Heart right ventricle (tissue), 16 donors: ENCODE results near the gene TCF25. TPM values are rescaled to one million over a fixed set of nuclear protein-coding genes. Genes with fewer than 3 reads are reported as not detected.
"Not testable (repeated sequence)": the region's sequence is repeated elsewhere in the genome, so short reads cannot be mapped to it uniquely, and the experiment has no call there.

Source experiments
- ATAC-seq, 8 donors: fragments of 200-7000 bp; cut with Tn5 transposase; one replicate each; pipeline ENCODE4 v1.9.1; 2020; ENCODE audit warnings: mild to moderate bottlenecking in 8 of 8, moderate library complexity in 8 of 8, moderate number of reproducible peaks in 1 of 8
- DNase-seq, 2 donors: peaks; one replicate each; pipeline ENCODE4 v3.0.0-alpha.2; 2020
- H3K27ac ChIP-seq, 10 donors: fragments of 200-600 bp; sonication (generic) in 2 of 10; one replicate each; pipeline versions ENCODE4 v1.5.0 to v1.8.0; 2020 to 2022; ENCODE audit warnings: mild to moderate bottlenecking in 3 of 10
- H3K27me3 ChIP-seq, 7 donors: fragments of 200-600 bp; one replicate each; pipeline ENCODE4 v1.8.0; 2021 to 2022; ENCODE audit warnings: mild to moderate bottlenecking in 2 of 7
- H3K36me3 ChIP-seq, 9 donors: fragments of 200-600 bp; sonication (generic) in 1 of 9; one replicate each; pipeline versions ENCODE4 v1.5.0 to v1.8.0; 2020 to 2022; ENCODE audit warnings: mild to moderate bottlenecking in 2 of 9
- H3K4me1 ChIP-seq, 9 donors: fragments of 200-600 bp; sonication (generic) in 1 of 9; one replicate each; pipeline versions ENCODE4 v1.5.0 to v1.8.0; 2020 to 2022; ENCODE audit warnings: mild to moderate bottlenecking in 4 of 9
- H3K4me3 ChIP-seq, 10 donors: fragments of 200-600 bp; sonication (generic) in 2 of 10; one replicate each; pipeline versions ENCODE4 v1.5.0 to v1.8.0; 2020 to 2022; ENCODE audit warnings: mild to moderate bottlenecking in 7 of 10, moderate library complexity in 2 of 10
- H3K9me3 ChIP-seq, 11 donors: fragments of 200-600 bp in 10 of 11; sonication (generic) in 2 of 11; one replicate each; pipeline versions ENCODE4 v1.5.0 to v1.8.0; 2013 to 2022; ENCODE audit warnings: mild to moderate bottlenecking in 2 of 11, control low read depth in 1 of 11, moderate library complexity in 1 of 11
- WGBS, 2 donors: extraction: QIAGEN DNeasy Blood & Tissue Kit; methylation state at CpG; one replicate each; pipeline ENCODE4 v1.1.7; 2013; ENCODE audit warnings: inconsistent platforms in 1 of 2; 5-methylcytosine and 5-hydroxymethylcytosine counted together
- intact Hi-C, 10 donors: fragments of 100-400 bp; cut with DNase I; formaldehyde crosslinking; loops; one replicate each; pipeline versions ENCODE4 v1.11.1 to v1.14.2; 2022
- long read RNA-seq, 3 donors: library from polyadenylated mRNA; unstranded; transcript quantifications; one replicate each; pipeline ENCODE4 v2.0.0, GENCODE V29; 2020 to 2021
- polyA plus RNA-seq, 2 donors: library from polyadenylated mRNA; stranded (reverse); fragments of 200-250 nt; gene quantifications; one replicate each; pipeline ENCODE4 v1.2.3, GENCODE V29; 2013
- total RNA-seq, 10 donors: library from RNA; stranded (reverse); fragmentation: NEBNext Ultra II Directional in 3 of 10; extraction: Animal tissue kit (Norgen Biotek cat#: 25700) in 3 of 10; gene quantifications; one replicate each; pipeline versions ENCODE4 v1.2.1 to v1.2.4, GENCODE V29; 2021 to 2023
- TF ChIP-seq, protein P1 (sequence below), 9 donors: fragments of 200-600 bp; sonication (generic) in 2 of 9; IDR thresholded peaks; one replicate each; pipeline versions ENCODE4 v1.5.0 to v1.8.0; 2021 to 2022; ENCODE audit warnings: antibody characterized with exemption in 9 of 9, mild to moderate bottlenecking in 5 of 9, moderate library complexity in 1 of 9
- donor health status: Arrhythmogenic right ventricular cardiomyopathy.
- donor health status: ischemic (EF 13 %, LVEDD 7.1; RV severe dilation, severe dysfunction).
- donor health status: healthy with polysubstance abuse.
- donor health status: DM: no; HTN: yes; CAD: no.
- donor health status: DM: no; HTN: no; CAD: no.
- donor health status: ischemic (EF 25% LVEDD 6.9; RV normal size, moderate dysfunction).
- donor health status: ischemic (EF 25% LVEDD 5.7; RV mildly dilated, moderate dysfunction).
- donor health status: healthy.
- donor health status: DM: yes; HTN: yes; CAD: no.
- donor health status: Ischemic cardiomyopathy.
- donor health status: ischemic (EF 35%, LVEDD 5.7; RV mildly dilated, moderate dysfunction).
- donor health status: nonischemic (EF 11% LVEDD 7.7; RV severe dilation, severe dysfunction).
- donor health status: DM: yes; HTN: yes; CAD: no.
- donor health status: PGD.
- donor health status: ischemic (EF 29% LVEDD 5.4; RV normal size, mild dysfunction).
- donor health status: nonischemic (EF 23%, LVEDD 6.1; RV moderate dilation, normal function).

Gene TCF25
- total RNA-seq (100 to 1,000 TPM in 3 of 10 donors, 10 to 100 TPM in 7; 77.5 to 112 (median 94.8) TPM), polyA plus RNA-seq (100 to 1,000 TPM in 1 of 2 donors, 10 to 100 TPM in 1; 88.3 to 101 TPM)
- long read RNA-seq, donor 1, transcript TCF25-201 (18 exons, 2,233 nt) = major isoform, 60 of 127 reads
- long read RNA-seq, donor 1, partial matches to known transcripts = 42 of 127 reads
- long read RNA-seq, donor 1, other reads (novel, unspliced or antisense) = 22 of 127 reads
- long read RNA-seq, donor 2, transcript TCF25-201 (18 exons, 2,233 nt) = major isoform, 61 of 146 reads
- long read RNA-seq, donor 2, partial matches to known transcripts = 51 of 146 reads
- long read RNA-seq, donor 2, other reads (novel, unspliced or antisense) = 30 of 146 reads
- long read RNA-seq, donor 3, transcript TCF25-202 (19 exons, 2,377 nt) = minor isoform, 13 of 235 reads
- long read RNA-seq, donor 3, transcript TCF25-201 (18 exons, 2,233 nt) = major isoform, 134 of 235 reads
- long read RNA-seq, donor 3, partial matches to known transcripts = 26 of 235 reads
- long read RNA-seq, donor 3, other reads (novel, unspliced or antisense) = 61 of 235 reads

GRCh38 chr16:89873109-89873971 lies at the start of gene TCF25:
TSS of gene TCF25 (plus strand) at chr16:89873592. CDS start at chr16:89873668, 76 bp downstream.
- Histone ChIP-seq H3K27ac (peak within 1 kb of the TSS; percentile 98 to 100 (median 99)), H3K4me3 (peak within 1 kb of the TSS; percentile 61 to 90 (median 83)), H3K4me1 (peaks cover 3 to 29% (median 18%) of the 10 kb centered on the region in 9 donors), H3K36me3 (peaks cover 0 to 37% (median 9%) of the 10 kb centered on the region in 9 donors), H3K27me3 (no peaks in the 10 kb centered on the region), H3K9me3 (peaks cover 0 to 1% (median 0%) of the 10 kb centered on the region in 11 donors)
- intact Hi-C loops = loop anchor here in 2 of 10 donors (5.0 to 10.0 kb wide), 2 partner anchors 171 to 219 kb away; partner anchors contain the start of genes CHMP1A (in 1 of the 2), SPATA2L (in 1 of the 2) and SPATA33 (in 1 of the 2)
- peak; percentile 65 to 86 (median 80) for ATAC-seq
- peak; percentile 83 to 87 for DNase-seq
- TF ChIP-seq, protein P1, sequence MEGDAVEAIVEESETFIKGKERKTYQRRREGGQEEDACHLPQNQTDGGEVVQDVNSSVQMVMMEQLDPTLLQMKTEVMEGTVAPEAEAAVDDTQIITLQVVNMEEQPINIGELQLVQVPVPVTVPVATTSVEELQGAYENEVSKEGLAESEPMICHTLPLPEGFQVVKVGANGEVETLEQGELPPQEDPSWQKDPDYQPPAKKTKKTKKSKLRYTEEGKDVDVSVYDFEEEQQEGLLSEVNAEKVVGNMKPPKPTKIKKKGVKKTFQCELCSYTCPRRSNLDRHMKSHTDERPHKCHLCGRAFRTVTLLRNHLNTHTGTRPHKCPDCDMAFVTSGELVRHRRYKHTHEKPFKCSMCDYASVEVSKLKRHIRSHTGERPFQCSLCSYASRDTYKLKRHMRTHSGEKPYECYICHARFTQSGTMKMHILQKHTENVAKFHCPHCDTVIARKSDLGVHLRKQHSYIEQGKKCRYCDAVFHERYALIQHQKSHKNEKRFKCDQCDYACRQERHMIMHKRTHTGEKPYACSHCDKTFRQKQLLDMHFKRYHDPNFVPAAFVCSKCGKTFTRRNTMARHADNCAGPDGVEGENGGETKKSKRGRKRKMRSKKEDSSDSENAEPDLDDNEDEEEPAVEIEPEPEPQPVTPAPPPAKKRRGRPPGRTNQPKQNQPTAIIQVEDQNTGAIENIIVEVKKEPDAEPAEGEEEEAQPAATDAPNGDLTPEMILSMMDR (IDR thresholded peaks at IDR 0.05) = no peak
- WGBS, 2 donors = 1% methylated on average over 88 to 103 of the region's 104 CpGs

DNA sequence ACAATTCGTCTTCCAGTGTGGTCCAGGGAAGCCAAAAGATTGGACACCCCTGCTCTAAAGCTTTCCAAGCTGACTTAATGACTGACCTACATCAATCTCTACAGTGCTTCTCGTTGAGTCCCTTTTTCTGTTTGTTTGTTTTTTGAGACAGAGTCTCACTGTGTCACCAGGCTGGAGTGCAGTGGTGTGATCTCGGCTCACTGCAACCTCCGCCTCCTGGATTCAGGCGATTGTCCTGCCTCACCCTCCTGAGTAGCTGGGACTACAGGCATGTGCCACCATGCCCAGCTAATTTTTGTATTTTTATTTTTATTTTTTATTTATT lies 49.6 kb upstream of the TCF25 start:
- Histone ChIP-seq H3K4me1 (peaks cover 0 to 18% (median 9%) of the 10 kb centered on the region in 9 donors), H3K27me3 (peaks cover 0 to 13% (median 0%) of the 10 kb centered on the region in 7 donors)
- 76 to 87% methylated on average over 5 of the region's 5 CpGs for WGBS, 2 donors
- intact Hi-C loops, DNase-seq, H3K9me3 ChIP-seq, H3K27ac ChIP-seq, H3K4me3 ChIP-seq, ATAC-seq, H3K36me3 ChIP-seq: not testable (repeated sequence)

GRCh38 chr16:89826531-89827382 lies 46.6 kb upstream of the TCF25 start:
- WGBS, 2 donors = 88% methylated on average over 26 of the region's 26 CpGs
- H3K36me3 ChIP-seq = no peaks in the 10 kb centered on the region
- H3K27ac ChIP-seq = peak overlapping the region in 3 of 10 donors; percentile 84 to 89 (median 89)
- no peaks in the 10 kb centered on the region for H3K9me3 ChIP-seq
- TF ChIP-seq, protein P1 (IDR thresholded peaks at IDR 0.05) = no peak
- no peak for DNase-seq
- no peak for ATAC-seq
- H3K27me3 ChIP-seq = peaks cover 0 to 26% (median 0%) of the 10 kb centered on the region in 7 donors
- intact Hi-C loops = no loop called here
- peak overlapping the region in 1 of 10 donors; percentile 67 for H3K4me3 ChIP-seq
- H3K4me1 ChIP-seq = peaks cover 0 to 18% (median 13%) of the 10 kb centered on the region in 9 donors
